Measurements from ENCODE around the gene P2RY2. TPM values are rescaled to one million over a fixed set of nuclear protein-coding genes. Genes with fewer than 3 reads are reported as not detected.

Gene P2RY2
- total RNA-seq, 5 donors from 2014 or later (not counting 1 experiment from before 2014, with no cell fraction given), result 0.12 TPM; not detected in 4

- no peak overlapping the region for H3K4me3 Mint-ChIP-seq
- H3K4me1 Mint-ChIP-seq, result peaks cover 5 to 17% (median 12%) of the 10 kb centered on the region in 3 donors
- no peaks in the 10 kb centered on the region for H3K9me3 Mint-ChIP-seq
- no peaks in the 10 kb centered on the region for H3K9me3 ChIP-seq
- H3K27ac Mint-ChIP-seq, result no peak overlapping the region
- peaks cover 10 to 33% of the 10 kb centered on the region in 2 donors for H3K27me3 Mint-ChIP-seq
- ATAC-seq (replicated peaks in 1 of 4), result no peak
- no peak overlapping the region for H3K27ac ChIP-seq (ENCODE audit: low read length)
- CTCF ChIA-PET, result no interaction called here
- 90% methylated on average over 2 of the region's 5 CpGs for WGBS (ENCODE audit: insufficient coverage)
- peaks cover 0 to 15% of the 10 kb centered on the region in 2 experiments for H3K4me1 ChIP-seq (ENCODE audit: control insufficient read depth in 1 of 2, extremely low read depth in 1 of 2, insufficient read depth in 2 of 2, low read length in 2 of 2)
- H3K27me3 ChIP-seq (replicated peaks in 1 of 2; ENCODE audit: control insufficient read depth in 2 of 2, extremely low read depth in 1 of 2, insufficient read depth in 2 of 2, low read length in 1 of 2), result peaks cover 0 to 55% of the 10 kb centered on the region in 2 experiments
- POLR2A ChIA-PET, result no interaction called here
- H3K36me3 Mint-ChIP-seq, result no peaks in the 10 kb centered on the region
- DNase-seq, result no peak
- H3K4me3 ChIP-seq (ENCODE audit: control insufficient read depth in 1 of 2, extremely low read depth in 1 of 2, low read length in 1 of 2), result no peak overlapping the region
- no peaks in the 10 kb centered on the region for H3K36me3 ChIP-seq (ENCODE audit: control insufficient read depth in 2 of 2, extremely low read depth in 1 of 2, insufficient read depth in 1 of 2, low read length in 1 of 2)
Measured at GRCh38 chr11:73221996-73222395, 3.9 kb downstream of the P2RY2 start.

GRCh38 chr11:73223998-73224730 lies 6.1 kb downstream of the P2RY2 start:
- no peaks in the 10 kb centered on the region for H3K9me3 ChIP-seq
- Mint-ChIP-seq H3K36me3 (no peaks in the 10 kb centered on the region), H3K4me3 (no peak overlapping the region), H3K4me1 (peaks cover 0 to 7% (median 4%) of the 10 kb centered on the region in 3 donors), H3K9me3 (no peaks in the 10 kb centered on the region), H3K27ac (peak overlapping the region in 1 of 2 donors; percentile 14), H3K27me3 (peaks cover 3 to 17% of the 10 kb centered on the region in 2 donors)
- 23% methylated on average over 7 of the region's 10 CpGs for whole genome bisulfite sequencing (ENCODE audit: insufficient coverage)
- no peak for DNase-seq
- no peaks in the 10 kb centered on the region for H3K36me3 ChIP-seq (ENCODE audit: control insufficient read depth in 2 of 2, extremely low read depth in 1 of 2, insufficient read depth in 1 of 2, low read length in 1 of 2)
- POLR2A ChIA-PET, result no interaction called here
- ATAC-seq (replicated peaks in 1 of 4), result no peak
- CTCF ChIA-PET, result no interaction called here
- H3K27me3 ChIP-seq (replicated peaks in 1 of 2; ENCODE audit: control insufficient read depth in 2 of 2, extremely low read depth in 1 of 2, insufficient read depth in 2 of 2, low read length in 1 of 2), result peaks cover 0 to 35% of the 10 kb centered on the region in 2 experiments
- no peak overlapping the region for H3K4me3 ChIP-seq (ENCODE audit: control insufficient read depth in 1 of 2, extremely low read depth in 1 of 2, low read length in 1 of 2)
- no peak overlapping the region for H3K27ac ChIP-seq (ENCODE audit: low read length)
- H3K4me1 ChIP-seq (ENCODE audit: control insufficient read depth in 1 of 2, extremely low read depth in 1 of 2, insufficient read depth in 2 of 2, low read length in 2 of 2), result no peaks in the 10 kb centered on the region

- Mint-ChIP-seq H3K4me1 (peaks cover 0 to 6% (median 3%) of the 10 kb centered on the region in 3 donors), H3K36me3 (no peaks in the 10 kb centered on the region), H3K27ac (no peak overlapping the region), H3K9me3 (no peaks in the 10 kb centered on the region), H3K27me3 (peaks cover 0 to 8% of the 10 kb centered on the region in 2 donors), H3K4me3 (no peak overlapping the region)
- ATAC-seq (replicated peaks in 1 of 4) (no peak), DNase-seq (no peak)
- Histone ChIP-seq H3K4me3 (ENCODE audit: control insufficient read depth in 1 of 2, extremely low read depth in 1 of 2, low read length in 1 of 2) (no peak overlapping the region), H3K36me3 (ENCODE audit: control insufficient read depth in 2 of 2, extremely low read depth in 1 of 2, insufficient read depth in 1 of 2, low read length in 1 of 2) (no peaks in the 10 kb centered on the region), H3K27me3 (replicated peaks in 1 of 2; ENCODE audit: control insufficient read depth in 2 of 2, extremely low read depth in 1 of 2, insufficient read depth in 2 of 2, low read length in 1 of 2) (peaks cover 0 to 31% of the 10 kb centered on the region in 2 experiments), H3K4me1 (ENCODE audit: control insufficient read depth in 1 of 2, extremely low read depth in 1 of 2, insufficient read depth in 2 of 2, low read length in 2 of 2) (no peaks in the 10 kb centered on the region), H3K27ac (ENCODE audit: low read length) (no peak overlapping the region), H3K9me3 (no peaks in the 10 kb centered on the region)
- CTCF ChIA-PET, result interaction anchor here in 1 of 2 donors (0.6 kb wide), 1 partner anchor 730 kb away, joined by 3 read pairs; no protein-coding TSS in a partner anchor
- WGBS (ENCODE audit: insufficient coverage), result 100% methylated on average over 1 of the region's 3 CpGs
- POLR2A ChIA-PET, result no interaction called here
Measured at GRCh38 chr11:73225001-73225686, 7.1 kb downstream of the P2RY2 start.

- no peak overlapping the region for H3K27ac ChIP-seq (ENCODE audit: low read length)
- 86% methylated on average over 7 of the region's 7 CpGs for WGBS (ENCODE audit: insufficient coverage)
- H3K27me3 ChIP-seq (replicated peaks in 1 of 2; ENCODE audit: control insufficient read depth in 2 of 2, extremely low read depth in 1 of 2, insufficient read depth in 2 of 2, low read length in 1 of 2), result peaks cover 0 to 25% of the 10 kb centered on the region in 2 experiments
- no peaks in the 10 kb centered on the region for H3K4me1 ChIP-seq (ENCODE audit: control insufficient read depth in 1 of 2, extremely low read depth in 1 of 2, insufficient read depth in 2 of 2, low read length in 2 of 2)
- Mint-ChIP-seq H3K4me1 (peaks cover 0 to 6% (median 3%) of the 10 kb centered on the region in 3 donors), H3K27ac (no peak overlapping the region), H3K36me3 (no peaks in the 10 kb centered on the region), H3K27me3 (peaks cover 4% of the 10 kb centered on the region in 2 donors), H3K9me3 (no peaks in the 10 kb centered on the region), H3K4me3 (no peak overlapping the region)
- POLR2A ChIA-PET, result no interaction called here
- CTCF ChIA-PET, result interaction anchor here in 1 of 2 donors (0.6 kb wide), 1 partner anchor 731 kb away, joined by 3 read pairs; no protein-coding TSS in a partner anchor
- DNase-seq (no peak), ATAC-seq (replicated peaks in 1 of 4) (no peak)
- H3K9me3 ChIP-seq, result no peaks in the 10 kb centered on the region
- no peaks in the 10 kb centered on the region for H3K36me3 ChIP-seq (ENCODE audit: control insufficient read depth in 2 of 2, extremely low read depth in 1 of 2, insufficient read depth in 1 of 2, low read length in 1 of 2)
- no peak overlapping the region for H3K4me3 ChIP-seq (ENCODE audit: control insufficient read depth in 1 of 2, extremely low read depth in 1 of 2, low read length in 1 of 2)
Measured at GRCh38 chr11:73225851-73226250, 7.8 kb downstream of the P2RY2 start.

GRCh38 chr11:73226297-73227006 lies 8.4 kb downstream of the P2RY2 start:
- Mint-ChIP-seq H3K27ac (no peak overlapping the region), H3K4me1 (peaks cover 0 to 6% (median 3%) of the 10 kb centered on the region in 3 donors), H3K4me3 (no peak overlapping the region), H3K27me3 (peaks cover 4% of the 10 kb centered on the region in 2 donors), H3K36me3 (no peaks in the 10 kb centered on the region), H3K9me3 (no peaks in the 10 kb centered on the region)
- H3K27ac ChIP-seq (ENCODE audit: low read length), result no peak overlapping the region
- no peak overlapping the region for H3K4me3 ChIP-seq (ENCODE audit: control insufficient read depth in 1 of 2, extremely low read depth in 1 of 2, low read length in 1 of 2)
- H3K4me1 ChIP-seq (ENCODE audit: control insufficient read depth in 1 of 2, extremely low read depth in 1 of 2, insufficient read depth in 2 of 2, low read length in 2 of 2), result no peaks in the 10 kb centered on the region
- no peaks in the 10 kb centered on the region for H3K36me3 ChIP-seq (ENCODE audit: control insufficient read depth in 2 of 2, extremely low read depth in 1 of 2, insufficient read depth in 1 of 2, low read length in 1 of 2)
- ChIA-PET CTCF (no interaction called here), POLR2A (no interaction called here)
- DNase-seq (no peak), ATAC-seq (replicated peaks in 1 of 4) (no peak)
- no peaks in the 10 kb centered on the region for H3K9me3 ChIP-seq
- H3K27me3 ChIP-seq (replicated peaks in 1 of 2; ENCODE audit: control insufficient read depth in 2 of 2, extremely low read depth in 1 of 2, insufficient read depth in 2 of 2, low read length in 1 of 2), result peaks cover 0 to 22% of the 10 kb centered on the region in 2 experiments
- WGBS (ENCODE audit: insufficient coverage), result 67% methylated on average over 3 of the region's 8 CpGs

GRCh38 chr11:73227571-73228211 lies 9.6 kb downstream of the P2RY2 start:
- H3K4me1 ChIP-seq (ENCODE audit: control insufficient read depth in 1 of 2, extremely low read depth in 1 of 2, insufficient read depth in 2 of 2, low read length in 2 of 2), result no peaks in the 10 kb centered on the region
- Mint-ChIP-seq H3K27ac (no peak overlapping the region), H3K36me3 (no peaks in the 10 kb centered on the region), H3K27me3 (peaks cover 4% of the 10 kb centered on the region in 2 donors), H3K4me3 (no peak overlapping the region), H3K9me3 (no peaks in the 10 kb centered on the region), H3K4me1 (peaks cover 0 to 6% (median 3%) of the 10 kb centered on the region in 3 donors)
- CTCF ChIA-PET, result no interaction called here
- POLR2A ChIA-PET, result no interaction called here
- H3K36me3 ChIP-seq (ENCODE audit: control insufficient read depth in 2 of 2, extremely low read depth in 1 of 2, insufficient read depth in 1 of 2, low read length in 1 of 2), result no peaks in the 10 kb centered on the region
- H3K9me3 ChIP-seq, result no peaks in the 10 kb centered on the region
- H3K27ac ChIP-seq (ENCODE audit: low read length), result no peak overlapping the region
- H3K27me3 ChIP-seq (replicated peaks in 1 of 2; ENCODE audit: control insufficient read depth in 2 of 2, extremely low read depth in 1 of 2, insufficient read depth in 2 of 2, low read length in 1 of 2), result peaks cover 0 to 13% of the 10 kb centered on the region in 2 experiments
- H3K4me3 ChIP-seq (ENCODE audit: control insufficient read depth in 1 of 2, extremely low read depth in 1 of 2, low read length in 1 of 2), result no peak overlapping the region
- ATAC-seq (replicated peaks in 1 of 4) (no peak), DNase-seq (no peak)
- 69% methylated on average over 3 of the region's 12 CpGs for WGBS (ENCODE audit: insufficient coverage)
